Neural crest cell (in vitro differentiated cells): ENCODE data around the gene GYPC. TPM values are rescaled to one million over a fixed set of nuclear protein-coding genes. Genes with fewer than 3 reads are reported as not detected.

Experiments used
- DNase-seq: peaks from one replicate; pipeline ENCODE4 v3.0.0; 2021; ENCODE audit warnings: low read depth, mixed read lengths, low spot score
- H3K27ac Mint-ChIP-seq: one replicate; pipeline ENCODE4 v1.8.0; 2021; ENCODE audit warnings: mild to moderate bottlenecking, mixed read lengths; ENCODE audit not compliant: unreplicated experiment
- H3K27me3 Mint-ChIP-seq: 2 replicates; pipeline ENCODE4 v1.8.0; 2021; ENCODE audit warnings: low read depth, mild to moderate bottlenecking, mixed read lengths
- H3K36me3 Mint-ChIP-seq: 2 replicates; pipeline ENCODE4 v1.8.0; 2021; ENCODE audit warnings: low read depth, mild to moderate bottlenecking, mixed read lengths
- H3K4me1 Mint-ChIP-seq: 2 replicates; pipeline ENCODE4 v1.8.0; 2021; ENCODE audit warnings: mixed read lengths
- H3K4me3 Mint-ChIP-seq: one replicate; pipeline ENCODE4 v1.8.0; 2021; ENCODE audit warnings: mild to moderate bottlenecking, mixed read lengths
- H3K9me3 Mint-ChIP-seq: 2 replicates; pipeline ENCODE4 v1.8.0; 2021; ENCODE audit warnings: mixed read lengths
- CTCF ChIP-seq: fragments of 200-600 bp; sonication (generic); conservative IDR thresholded peaks from 2 replicates; pipeline ENCODE4 v1.5.0; 2021; ENCODE audit warnings: antibody characterized with exemption, mild to moderate bottlenecking
- total RNA-seq: library from RNA; stranded (reverse); gene quantifications from 2 replicates; pipeline ENCODE4 v1.2.1, GENCODE V29; 2021

GYPC gene
- total RNA-seq, 1 donor from 2014 or later = 84.4 TPM

- peaks cover 74% of the 10 kb centered on the region for H3K4me1 Mint-ChIP-seq
- H3K9me3 Mint-ChIP-seq = no peaks in the 10 kb centered on the region
- H3K27me3 Mint-ChIP-seq = no peaks in the 10 kb centered on the region
- no peak for DNase-seq
- H3K36me3 Mint-ChIP-seq = peaks cover 2% of the 10 kb centered on the region
- H3K4me3 Mint-ChIP-seq = no peak overlapping the region
- H3K27ac Mint-ChIP-seq = no peak overlapping the region
- no peak for TF ChIP-seq CTCF
Measured at GRCh38 chr2:126660971-126661370, 5.0 kb downstream of the GYPC start.

GRCh38 chr2:126661702-126662500 lies 5.9 kb downstream of the GYPC start:
- no peaks in the 10 kb centered on the region for H3K27me3 Mint-ChIP-seq
- DNase-seq = no peak
- TF ChIP-seq CTCF = no peak
- peaks cover 2% of the 10 kb centered on the region for H3K36me3 Mint-ChIP-seq
- H3K4me3 Mint-ChIP-seq = peak overlapping the region; percentile 33
- H3K27ac Mint-ChIP-seq = peak overlapping the region; percentile 73
- H3K9me3 Mint-ChIP-seq = no peaks in the 10 kb centered on the region
- peaks cover 79% of the 10 kb centered on the region for H3K4me1 Mint-ChIP-seq

GRCh38 chr2:126662621-126663020 lies 6.7 kb downstream of the GYPC start:
- Mint-ChIP-seq H3K4me1 (peaks cover 77% of the 10 kb centered on the region), H3K27ac (peak overlapping the region; percentile 69), H3K4me3 (peak overlapping the region; percentile 49), H3K36me3 (peaks cover 2% of the 10 kb centered on the region), H3K9me3 (no peaks in the 10 kb centered on the region), H3K27me3 (no peaks in the 10 kb centered on the region)
- no peak for TF ChIP-seq CTCF
- DNase-seq = no peak

GRCh38 chr2:126663184-126663963 lies 7.4 kb downstream of the GYPC start:
- Mint-ChIP-seq H3K27me3 (no peaks in the 10 kb centered on the region), H3K36me3 (peaks cover 2% of the 10 kb centered on the region), H3K4me1 (peaks cover 77% of the 10 kb centered on the region), H3K27ac (peak overlapping the region; percentile 98), H3K9me3 (no peaks in the 10 kb centered on the region), H3K4me3 (peak overlapping the region; percentile 55)
- no peak for DNase-seq
- TF ChIP-seq CTCF = no peak

- no peak for DNase-seq
- Mint-ChIP-seq H3K9me3 (no peaks in the 10 kb centered on the region), H3K36me3 (peaks cover 2% of the 10 kb centered on the region), H3K4me3 (peak overlapping the region; percentile 10), H3K4me1 (peaks cover 77% of the 10 kb centered on the region), H3K27ac (peak overlapping the region; percentile 63), H3K27me3 (no peaks in the 10 kb centered on the region)
- no peak for TF ChIP-seq CTCF
Measured at GRCh38 chr2:126664234-126664633, 8.3 kb downstream of the GYPC start.
